ENCODE data around the gene WAPL. TPM values are rescaled to one million over a fixed set of nuclear protein-coding genes. Genes with fewer than 3 reads are reported as not detected.

WAPL gene
- total RNA-seq, 2 experiments from 2014 or later, result 51.7 to 53.3 TPM

- DNase-seq, result no peak
- Mint-ChIP-seq H3K36me3 (no peaks in the 10 kb centered on the region), H3K27me3 (peaks cover 22% of the 10 kb centered on the region), H3K9me3 (no peaks in the 10 kb centered on the region), H3K27ac (no peak overlapping the region), H3K4me1 (peaks cover 6% of the 10 kb centered on the region), H3K4me3 (no peak overlapping the region)
Measured at GRCh38 chr10:86385806-86386205, 135.8 kb downstream of the WAPL start.

Other genes starting within 250 kb of the WAPL start
- gene GRID1, start 155.0 kb downstream of the WAPL start, total RNA-seq, result not detected
- not detected for gene OPN4, start 132.8 kb upstream of the WAPL start, total RNA-seq
- under 1 TPM; 0.06 to 0.20 TPM for gene LDB3, start 146.7 kb upstream of the WAPL start, total RNA-seq
- gene BMPR1A, start 234.8 kb upstream of the WAPL start, total RNA-seq, result 1 to 10 TPM; 7.5 to 8.4 TPM

Measured in activated naive CD8-positive, alpha-beta T cell treated with anti-CD3 and anti-CD28 coated beads for 36 hours (primary cell).